Measurements from ENCODE around the gene ALDH1A2. TPM values are rescaled to one million over a fixed set of nuclear protein-coding genes. Genes with fewer than 3 reads are reported as not detected.

Gene ALDH1A2
- total RNA-seq, 1 experiment from 2014 or later: 0.22 TPM

- POLR2A ChIA-PET (ENCODE audit: unreplicated experiment): no interaction called here
- no TSS peak for BruUV-seq (replicated peaks)
- intact Hi-C loops (cut with micrococcal nuclease): no loop called here
Observed at GRCh38 chr15:58064082-58064979, 1.2 kb downstream of the ALDH1A2 start.

GRCh38 chr15:58063614-58064013, 1.9 kb downstream of the ALDH1A2 start:
- no peak for ATAC-seq
- Histone ChIP-seq H3K9me3 (ENCODE audit: low read length) (no peaks in the 10 kb centered on the region), H3K27ac (ENCODE audit: low read length) (no peak overlapping the region), H3K27me3 (ENCODE audit: low read length) (peaks cover 21% of the 10 kb centered on the region), H3K36me3 (ENCODE audit: low read depth, low read length) (no peaks in the 10 kb centered on the region), H3K4me3 (ENCODE audit: low read length) (no peak overlapping the region), H2AFZ (ENCODE audit: low read length) (no peak overlapping the region), H3K79me2 (ENCODE audit: low read length) (no peaks in the 10 kb centered on the region), H3K9me2 (replicated peaks; ENCODE audit: low read length) (no peaks in the 10 kb centered on the region), H4K20me1 (ENCODE audit: low read length) (no peaks in the 10 kb centered on the region), H3F3A (ENCODE audit: low read length, unreplicated experiment) (no peaks in the 10 kb centered on the region), H3K4me2 (ENCODE audit: low read length) (no peak overlapping the region), H3K9ac (ENCODE audit: low read length) (no peak overlapping the region), H3K4me1 (ENCODE audit: insufficient read depth, low read length) (no peaks in the 10 kb centered on the region)
- ChIA-PET POLR2A (ENCODE audit: unreplicated experiment) (interaction anchor here (0.7 kb wide), 1 partner anchor 843 kb away, joined by 5 read pairs; no protein-coding TSS in a partner anchor), CTCF (interaction anchor here (0.5 to 0.7 kb wide), 2 partner anchors 110 to 877 kb away, joined by 3 to 13 read pairs; no protein-coding TSS in a partner anchor)
- TF ChIP-seq EZH2phosphoT487 (IDR thresholded peaks at IDR 0.05; ENCODE audit: borderline replicate concordance, low read length) (no peak), EZH2 (IDR thresholded peaks at IDR 0.05; ENCODE audit: low read length, unreplicated experiment) (no peak)
- TF ChIP-seq, protein P1, sequence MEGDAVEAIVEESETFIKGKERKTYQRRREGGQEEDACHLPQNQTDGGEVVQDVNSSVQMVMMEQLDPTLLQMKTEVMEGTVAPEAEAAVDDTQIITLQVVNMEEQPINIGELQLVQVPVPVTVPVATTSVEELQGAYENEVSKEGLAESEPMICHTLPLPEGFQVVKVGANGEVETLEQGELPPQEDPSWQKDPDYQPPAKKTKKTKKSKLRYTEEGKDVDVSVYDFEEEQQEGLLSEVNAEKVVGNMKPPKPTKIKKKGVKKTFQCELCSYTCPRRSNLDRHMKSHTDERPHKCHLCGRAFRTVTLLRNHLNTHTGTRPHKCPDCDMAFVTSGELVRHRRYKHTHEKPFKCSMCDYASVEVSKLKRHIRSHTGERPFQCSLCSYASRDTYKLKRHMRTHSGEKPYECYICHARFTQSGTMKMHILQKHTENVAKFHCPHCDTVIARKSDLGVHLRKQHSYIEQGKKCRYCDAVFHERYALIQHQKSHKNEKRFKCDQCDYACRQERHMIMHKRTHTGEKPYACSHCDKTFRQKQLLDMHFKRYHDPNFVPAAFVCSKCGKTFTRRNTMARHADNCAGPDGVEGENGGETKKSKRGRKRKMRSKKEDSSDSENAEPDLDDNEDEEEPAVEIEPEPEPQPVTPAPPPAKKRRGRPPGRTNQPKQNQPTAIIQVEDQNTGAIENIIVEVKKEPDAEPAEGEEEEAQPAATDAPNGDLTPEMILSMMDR (conservative IDR thresholded peaks at IDR 0.05; ENCODE audit: low read depth, low read length): no peak
- intact Hi-C loops (cut with micrococcal nuclease): no loop called here
- DNase-seq: no peak
- no TSS peak for BruUV-seq (replicated peaks)

More at GRCh38 chr15:58064082-58064979, 1.2 kb downstream of the ALDH1A2 start:
- Histone ChIP-seq H2AFZ (ENCODE audit: low read length) (no peak overlapping the region), H3K36me3 (ENCODE audit: low read depth, low read length) (no peaks in the 10 kb centered on the region), H4K20me1 (ENCODE audit: low read length) (no peaks in the 10 kb centered on the region), H3K9me2 (replicated peaks; ENCODE audit: low read length) (no peaks in the 10 kb centered on the region), H3K79me2 (ENCODE audit: low read length) (no peaks in the 10 kb centered on the region), H3K4me1 (ENCODE audit: insufficient read depth, low read length) (no peaks in the 10 kb centered on the region), H3K4me3 (ENCODE audit: low read length) (no peak overlapping the region), H3K9ac (ENCODE audit: low read length) (no peak overlapping the region), H3K4me2 (ENCODE audit: low read length) (no peak overlapping the region), H3K9me3 (ENCODE audit: low read length) (no peaks in the 10 kb centered on the region), H3F3A (ENCODE audit: low read length, unreplicated experiment) (no peaks in the 10 kb centered on the region), H3K27me3 (ENCODE audit: low read length) (peaks cover 21% of the 10 kb centered on the region), H3K27ac (ENCODE audit: low read length) (no peak overlapping the region)
- CTCF ChIA-PET: interaction anchor here (0.7 kb wide), 1 partner anchor 110 kb away, joined by 3 read pairs; no protein-coding TSS in a partner anchor
- no peak for DNase-seq
- TF ChIP-seq EZH2 (IDR thresholded peaks at IDR 0.05; ENCODE audit: low read length, unreplicated experiment) (no peak), EZH2phosphoT487 (IDR thresholded peaks at IDR 0.05; ENCODE audit: borderline replicate concordance, low read length) (no peak)
- ATAC-seq: no peak

- BruUV-seq (replicated peaks): no TSS peak
- Histone ChIP-seq H3K79me2 (ENCODE audit: low read length) (no peaks in the 10 kb centered on the region), H3K36me3 (ENCODE audit: low read depth, low read length) (no peaks in the 10 kb centered on the region), H4K20me1 (ENCODE audit: low read length) (no peaks in the 10 kb centered on the region), H3K9me2 (replicated peaks; ENCODE audit: low read length) (no peaks in the 10 kb centered on the region), H3K4me3 (ENCODE audit: low read length) (no peak overlapping the region), H3K9me3 (ENCODE audit: low read length) (no peaks in the 10 kb centered on the region), H3K4me2 (ENCODE audit: low read length) (no peak overlapping the region), H2AFZ (ENCODE audit: low read length) (no peak overlapping the region), H3K9ac (ENCODE audit: low read length) (no peak overlapping the region), H3K27ac (ENCODE audit: low read length) (no peak overlapping the region), H3K4me1 (ENCODE audit: insufficient read depth, low read length) (peaks cover 2% of the 10 kb centered on the region; the same call in 1 of the 2 replicates), H3F3A (ENCODE audit: low read length, unreplicated experiment) (no peaks in the 10 kb centered on the region), H3K27me3 (ENCODE audit: low read length) (peaks cover 21% of the 10 kb centered on the region)
- TF ChIP-seq, protein P1 (conservative IDR thresholded peaks at IDR 0.05; ENCODE audit: low read depth, low read length): no peak
- TF ChIP-seq EZH2phosphoT487 (IDR thresholded peaks at IDR 0.05; ENCODE audit: borderline replicate concordance, low read length): no peak
- no peak for TF ChIP-seq EZH2 (IDR thresholded peaks at IDR 0.05; ENCODE audit: low read length, unreplicated experiment)
- no peak for ATAC-seq
- no peak for DNase-seq
- ChIA-PET POLR2A (ENCODE audit: unreplicated experiment) (no interaction called here), CTCF (interaction anchor here (0.5 kb wide), 1 partner anchor 878 kb away, joined by 13 read pairs; no protein-coding TSS in a partner anchor)
- intact Hi-C loops (cut with micrococcal nuclease): no loop called here
Observed at GRCh38 chr15:58062983-58063382, 2.5 kb downstream of the ALDH1A2 start.

All from PC-3 (cell line).